Measurements from ENCODE around the gene CCDC137. TPM values are rescaled to one million over a fixed set of nuclear protein-coding genes. Genes with fewer than 3 reads are reported as not detected.

CCDC137 gene
- total RNA-seq, 1 donor from 2014 or later = 22.4 TPM

- no peak overlapping the region for H3K9ac ChIP-seq
- peaks cover 20% of the 10 kb centered on the region for H3K27me3 Mint-ChIP-seq (ENCODE audit: insufficient read depth, low read depth)
- peaks cover 19% of the 10 kb centered on the region for H3K27me3 ChIP-seq
- H3F3A ChIP-seq (ENCODE audit: low read depth) = no peaks in the 10 kb centered on the region
- H3K4me3 Mint-ChIP-seq = no peak overlapping the region
- H3K27ac ChIP-seq = no peak overlapping the region
- H3K36me3 ChIP-seq = no peaks in the 10 kb centered on the region
- peaks cover 3% of the 10 kb centered on the region for H3K9me3 Mint-ChIP-seq
- no peak overlapping the region for H3K4me3 ChIP-seq
- H3K4me2 ChIP-seq = no peak overlapping the region
- H3K36me3 Mint-ChIP-seq = no peaks in the 10 kb centered on the region
- no peaks in the 10 kb centered on the region for H3K4me1 ChIP-seq
- H2AFZ ChIP-seq (replicated peaks) = no peak overlapping the region
- no peak for DNase-seq (ENCODE audit: low spot score)
- peaks cover 2% of the 10 kb centered on the region for H3K4me1 Mint-ChIP-seq
- no peak for TF ChIP-seq EZH2phosphoT487 (IDR thresholded peaks at IDR 0.05)
- TF ChIP-seq CTCF (IDR thresholded peaks at IDR 0.05) = no peak
- TF ChIP-seq EZH2 (IDR thresholded peaks at IDR 0.05) = no peak
- no peaks in the 10 kb centered on the region for H4K20me1 ChIP-seq (ENCODE audit: low read depth)
- H3K9me3 ChIP-seq (ENCODE audit: low read depth) = no peaks in the 10 kb centered on the region
- H3K79me2 ChIP-seq (ENCODE audit: low read depth) = no peaks in the 10 kb centered on the region
- H3K27ac Mint-ChIP-seq = no peak overlapping the region
Observed at GRCh38 chr17:81644976-81645952, 21.3 kb upstream of the CCDC137 start.

- Mint-ChIP-seq H3K4me3 (peak overlapping the region; percentile 46), H3K36me3 (no peaks in the 10 kb centered on the region), H3K4me1 (peaks cover 3% of the 10 kb centered on the region), H3K27ac (no peak overlapping the region), H3K27me3 (ENCODE audit: insufficient read depth, low read depth) (peaks cover 24% of the 10 kb centered on the region), H3K9me3 (peaks cover 3% of the 10 kb centered on the region)
- no peaks in the 10 kb centered on the region for H3K36me3 ChIP-seq
- H3K9me3 ChIP-seq (ENCODE audit: low read depth) = no peaks in the 10 kb centered on the region
- DNase-seq (ENCODE audit: low spot score) = no peak
- H3K9ac ChIP-seq = no peak overlapping the region
- TF ChIP-seq CTCF (IDR thresholded peaks at IDR 0.05) (no peak), EZH2phosphoT487 (IDR thresholded peaks at IDR 0.05) (no peak), EZH2 (IDR thresholded peaks at IDR 0.05) (no peak)
- H3K79me2 ChIP-seq (ENCODE audit: low read depth) = no peaks in the 10 kb centered on the region
- H3K27ac ChIP-seq = no peak overlapping the region
- no peaks in the 10 kb centered on the region for H3F3A ChIP-seq (ENCODE audit: low read depth)
- no peak overlapping the region for H3K4me3 ChIP-seq
- H3K27me3 ChIP-seq = peaks cover 19% of the 10 kb centered on the region
- no peak overlapping the region for H2AFZ ChIP-seq (replicated peaks)
- H3K4me2 ChIP-seq = no peak overlapping the region
- no peaks in the 10 kb centered on the region for H4K20me1 ChIP-seq (ENCODE audit: low read depth)
- H3K4me1 ChIP-seq = no peaks in the 10 kb centered on the region
Observed at GRCh38 chr17:81646869-81647600, 19.5 kb upstream of the CCDC137 start.

- peaks cover 19% of the 10 kb centered on the region for H3K27me3 ChIP-seq
- no peaks in the 10 kb centered on the region for H4K20me1 ChIP-seq (ENCODE audit: low read depth)
- H3K4me1 ChIP-seq = no peaks in the 10 kb centered on the region
- no peak for DNase-seq (ENCODE audit: low spot score)
- TF ChIP-seq EZH2phosphoT487 (IDR thresholded peaks at IDR 0.05) (no peak), EZH2 (IDR thresholded peaks at IDR 0.05) (no peak), CTCF (IDR thresholded peaks at IDR 0.05) (no peak)
- Mint-ChIP-seq H3K9me3 (peaks cover 3% of the 10 kb centered on the region), H3K4me3 (no peak overlapping the region), H3K36me3 (no peaks in the 10 kb centered on the region), H3K27me3 (ENCODE audit: insufficient read depth, low read depth) (peaks cover 24% of the 10 kb centered on the region), H3K27ac (no peak overlapping the region), H3K4me1 (peaks cover 3% of the 10 kb centered on the region)
- H3K9ac ChIP-seq = no peak overlapping the region
- no peak overlapping the region for H3K4me2 ChIP-seq
- H3K36me3 ChIP-seq = no peaks in the 10 kb centered on the region
- no peaks in the 10 kb centered on the region for H3F3A ChIP-seq (ENCODE audit: low read depth)
- H2AFZ ChIP-seq (replicated peaks) = no peak overlapping the region
- no peak overlapping the region for H3K27ac ChIP-seq
- no peak overlapping the region for H3K4me3 ChIP-seq
- no peaks in the 10 kb centered on the region for H3K9me3 ChIP-seq (ENCODE audit: low read depth)
- H3K79me2 ChIP-seq (ENCODE audit: low read depth) = no peaks in the 10 kb centered on the region
Observed at GRCh38 chr17:81647640-81648012, 18.9 kb upstream of the CCDC137 start.

All from neural progenitor cell (in vitro differentiated cells).